Measurements from ENCODE around the gene FAM76B.

Gene FAM76B

GRCh38 chr11:95793116-95793515, 3.5 kb upstream of the FAM76B start:
- in situ Hi-C loops (cut with MboI; ENCODE audit: low sequenced_read_pairs) = no loop called here

DNA sequence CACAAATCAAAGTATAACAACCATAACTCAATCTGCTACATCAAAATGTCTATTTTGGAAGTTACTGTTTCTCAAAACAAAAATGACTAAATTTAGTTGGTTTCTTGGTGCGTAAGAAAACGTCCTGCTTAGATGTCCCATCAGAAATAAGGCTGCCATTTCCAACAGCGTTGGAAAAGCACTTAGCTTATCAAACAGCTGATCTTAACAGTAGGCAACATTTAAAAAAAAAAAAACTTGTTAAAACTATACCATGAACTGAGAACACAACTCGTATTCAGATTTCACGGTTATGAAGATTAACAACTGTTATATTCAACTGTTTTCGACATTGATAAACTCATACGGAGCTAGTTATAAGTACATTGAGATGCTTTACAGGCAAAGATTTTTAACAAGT, 3.1 kb upstream of the FAM76B start:
- in situ Hi-C loops (cut with MboI; ENCODE audit: low sequenced_read_pairs) = no loop called here

- in situ Hi-C loops (cut with MboI; ENCODE audit: low sequenced_read_pairs) = no loop called here
Measured at GRCh38 chr11:95792200-95792599, 2.6 kb upstream of the FAM76B start.

GRCh38 chr11:95791709-95792033, 2.1 kb upstream of the FAM76B start:
- in situ Hi-C loops (cut with MboI; ENCODE audit: low sequenced_read_pairs) = no loop called here

- in situ Hi-C loops (cut with MboI; ENCODE audit: low sequenced_read_pairs) = no loop called here
Measured at GRCh38 chr11:95790933-95791708, 1.5 kb upstream of the FAM76B start.

DNA sequence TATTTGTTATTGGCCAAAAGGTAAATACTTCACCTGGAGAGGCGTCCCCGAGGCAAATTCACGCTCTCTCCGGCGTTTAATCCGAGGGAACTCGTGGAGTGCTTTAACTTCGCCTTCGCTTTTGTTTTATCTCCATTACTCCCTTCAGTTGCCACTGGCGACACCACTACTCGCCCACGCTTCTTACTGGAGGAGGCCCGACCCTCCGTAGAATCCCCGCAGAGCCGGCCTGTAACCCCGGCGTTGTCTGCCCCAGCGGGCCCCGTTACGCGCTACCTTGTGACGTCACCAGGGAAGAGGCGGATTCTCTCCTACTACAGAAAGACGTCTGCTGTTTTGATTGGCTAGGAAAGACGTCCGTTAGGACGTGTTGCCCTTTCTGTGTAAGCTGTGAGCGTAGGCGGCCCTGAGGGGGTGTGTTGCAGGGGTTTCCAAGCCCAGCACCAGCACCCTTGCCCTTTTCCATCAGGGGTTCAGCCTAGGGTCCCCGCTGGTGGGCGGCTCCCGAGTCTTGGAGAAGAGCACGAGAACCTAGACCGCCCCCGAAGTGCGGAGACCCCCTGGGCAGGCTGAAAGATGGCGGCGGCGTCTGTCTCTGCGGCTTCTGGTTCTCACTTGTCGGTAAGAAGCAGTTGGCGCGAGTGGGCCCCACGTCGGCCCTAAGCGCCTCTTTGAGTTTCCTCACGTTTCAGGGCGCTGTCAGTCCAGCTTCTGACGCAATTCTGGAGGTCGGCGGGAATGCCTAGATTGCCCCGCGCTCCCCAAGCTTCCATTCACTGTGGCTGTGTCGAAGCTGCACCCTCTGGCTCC, 746 bp upstream of the FAM76B start, which contains the start of gene CEP57:
CEP57 (plus strand) TSS at position 376 of the 810 bp plus-strand sequence; CDS start at position 577, 201 bp downstream.
- in situ Hi-C loops (cut with MboI; ENCODE audit: low sequenced_read_pairs) = no loop called here

DNA sequence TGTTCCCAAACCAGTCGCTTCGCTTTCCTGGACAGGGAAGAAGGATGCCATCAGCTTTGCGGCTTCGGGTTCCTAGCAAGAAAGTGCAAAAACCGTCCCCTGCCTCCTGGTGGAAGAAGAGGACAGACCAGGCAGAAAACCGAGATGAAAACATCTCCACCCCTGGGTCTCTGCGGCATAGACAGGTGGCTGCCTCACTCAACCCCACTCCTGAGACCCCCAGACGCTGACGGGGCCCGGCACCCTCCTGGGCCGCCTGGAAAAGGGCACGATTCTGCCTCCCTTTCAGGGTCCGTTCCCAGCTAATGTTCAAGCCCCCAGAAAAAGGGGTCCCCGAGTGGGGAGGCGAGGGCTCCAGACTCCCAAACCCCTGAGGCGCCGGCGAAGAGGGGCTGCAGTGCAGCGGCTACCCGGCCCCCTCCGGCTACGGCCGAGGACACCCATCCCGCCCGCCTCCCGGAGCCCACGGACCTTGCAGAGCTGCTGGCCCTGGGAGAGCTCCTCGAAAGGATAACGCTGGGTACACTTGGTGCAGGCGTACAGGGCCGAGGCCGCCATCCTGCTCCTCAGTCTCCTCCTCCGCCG, 569 bp downstream of the FAM76B start:
- in situ Hi-C loops (cut with MboI; ENCODE audit: low sequenced_read_pairs) = no loop called here

- in situ Hi-C loops (cut with MboI; ENCODE audit: low sequenced_read_pairs) = no loop called here
Measured at GRCh38 chr11:95780544-95780943, 9.0 kb downstream of the FAM76B start.

DNA sequence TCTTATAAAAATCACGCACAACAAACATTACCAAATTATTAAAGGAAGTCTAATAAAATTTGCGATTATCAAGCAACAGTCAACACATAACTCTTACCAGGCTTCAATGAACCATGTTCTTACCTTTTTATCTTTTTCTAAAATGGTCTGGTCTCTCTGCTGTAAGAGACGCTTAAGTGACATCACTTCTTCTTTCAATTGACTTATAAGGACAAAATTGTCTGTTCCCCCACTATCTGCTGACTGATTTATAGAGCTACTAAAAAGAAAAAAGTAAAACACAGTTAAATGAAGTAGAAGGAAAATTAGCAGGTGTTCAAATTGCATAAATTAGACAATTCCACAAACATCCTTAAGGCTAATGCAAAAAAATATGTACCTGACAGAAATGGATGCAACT, 10.9 kb downstream of the FAM76B start:
- in situ Hi-C loops (cut with MboI; ENCODE audit: low sequenced_read_pairs) = no loop called here

- in situ Hi-C loops (cut with MboI; ENCODE audit: low sequenced_read_pairs) = no loop called here
Measured at GRCh38 chr11:95776859-95777258, 12.7 kb downstream of the FAM76B start.

GRCh38 chr11:95768521-95768920, 21.1 kb downstream of the FAM76B start:
- in situ Hi-C loops (cut with MboI; ENCODE audit: low sequenced_read_pairs) = loop anchor here (10.0 kb wide), 1 partner anchor 614 kb away; no protein-coding TSS in a partner anchor

- in situ Hi-C loops (cut with MboI; ENCODE audit: low sequenced_read_pairs) = loop anchor here (10.0 kb wide), 1 partner anchor 613 kb away; no protein-coding TSS in a partner anchor
Measured at GRCh38 chr11:95767498-95767897, 22.1 kb downstream of the FAM76B start.

DNA sequence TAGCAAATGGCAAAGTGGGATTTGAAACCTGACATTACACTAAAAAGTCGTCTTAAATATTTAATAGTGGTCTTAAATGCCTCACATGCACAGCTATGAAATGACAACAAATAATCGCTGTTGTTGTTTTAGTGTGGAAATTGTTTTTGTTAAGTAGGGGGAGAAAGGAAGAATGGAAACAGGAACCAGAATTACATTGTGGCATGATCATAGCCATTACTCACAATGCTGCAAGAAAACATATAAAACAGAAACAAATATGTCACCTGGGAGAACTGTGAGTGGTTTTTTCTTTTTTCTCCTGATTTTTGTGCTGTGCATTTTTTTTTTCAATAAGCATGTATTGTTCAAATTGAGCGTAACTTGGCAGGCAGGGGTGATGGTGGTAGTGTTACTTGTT, 22.9 kb downstream of the FAM76B start:
- in situ Hi-C loops (cut with MboI; ENCODE audit: low sequenced_read_pairs) = loop anchor here (10.0 kb wide), 1 partner anchor 612 kb away; no protein-coding TSS in a partner anchor

- in situ Hi-C loops (cut with MboI; ENCODE audit: low sequenced_read_pairs) = loop anchor here (10.0 kb wide), 1 partner anchor 610 kb away; no protein-coding TSS in a partner anchor
Measured at GRCh38 chr11:95764267-95764898, 25.2 kb downstream of the FAM76B start.

GRCh38 chr11:95762534-95762933, 27.0 kb downstream of the FAM76B start:
- in situ Hi-C loops (cut with MboI; ENCODE audit: low sequenced_read_pairs) = loop anchor here (10.0 kb wide), 1 partner anchor 608 kb away; no protein-coding TSS in a partner anchor

DNA sequence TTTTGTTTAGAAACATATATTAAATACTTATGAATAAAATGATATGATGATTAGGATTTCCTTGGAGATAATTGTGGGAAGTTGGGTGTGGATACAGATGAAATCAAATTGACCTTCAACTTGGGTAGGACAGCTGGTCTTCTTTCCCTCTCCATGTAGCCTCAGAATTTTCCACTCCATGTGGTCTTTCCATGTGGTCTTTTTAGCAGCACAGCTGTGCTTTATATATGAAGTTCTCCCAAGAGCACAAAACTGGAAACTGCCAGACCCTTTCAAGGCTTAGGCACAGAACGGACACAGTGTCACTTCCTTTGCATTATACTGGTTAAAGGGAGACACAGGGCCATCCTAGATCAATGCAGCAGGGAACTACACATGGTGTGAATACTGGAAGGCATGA, 28.6 kb downstream of the FAM76B start:
- in situ Hi-C loops (cut with MboI; ENCODE audit: low sequenced_read_pairs) = loop anchor here (10.0 kb wide), 1 partner anchor 606 kb away; no protein-coding TSS in a partner anchor

- in situ Hi-C loops (cut with MboI; ENCODE audit: low sequenced_read_pairs) = no loop called here
Measured at GRCh38 chr11:95751515-95751914, 38.1 kb downstream of the FAM76B start.

GRCh38 chr11:95750101-95750500, 39.5 kb downstream of the FAM76B start:
- in situ Hi-C loops (cut with MboI; ENCODE audit: low sequenced_read_pairs) = no loop called here

DNA sequence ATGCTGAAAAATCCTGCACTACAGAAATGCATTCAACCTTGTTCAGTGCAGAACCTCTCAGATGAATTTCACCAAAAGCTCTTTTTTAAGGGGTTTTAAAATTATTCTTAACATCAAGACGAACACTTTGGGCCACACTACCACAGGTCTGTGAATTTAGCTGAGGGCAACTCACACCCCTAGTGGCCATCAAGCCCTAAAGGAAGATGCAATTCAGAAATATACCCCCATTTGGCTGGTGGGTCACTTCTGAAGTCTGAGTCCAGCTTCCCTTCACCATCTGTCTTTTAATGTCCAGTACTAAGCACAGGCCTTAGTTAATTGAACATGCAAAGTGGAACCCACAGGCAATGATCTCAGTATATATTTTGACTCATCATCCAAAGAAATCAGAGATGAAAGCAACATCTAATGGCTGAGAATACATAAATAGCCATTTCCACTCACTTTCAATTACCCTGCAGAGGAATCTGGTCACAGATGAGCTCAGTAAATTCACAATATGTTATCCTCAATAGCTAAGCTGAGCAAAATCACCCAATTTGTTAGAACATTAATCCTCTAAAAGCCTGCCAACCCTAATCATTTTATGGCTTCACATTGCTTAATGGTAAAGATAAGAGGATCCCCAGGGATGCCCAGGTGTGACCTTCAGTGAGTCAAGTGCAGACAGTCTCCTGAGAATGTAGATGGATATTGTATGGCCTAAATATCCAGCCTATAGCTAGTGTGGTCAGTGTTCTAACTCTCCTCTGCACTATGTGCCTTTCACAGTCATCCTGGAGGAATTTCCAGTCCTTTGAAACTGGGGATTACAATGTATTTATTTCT, 50.3 kb downstream of the FAM76B start:
- in situ Hi-C loops (cut with MboI; ENCODE audit: low sequenced_read_pairs) = no loop called here

DNA sequence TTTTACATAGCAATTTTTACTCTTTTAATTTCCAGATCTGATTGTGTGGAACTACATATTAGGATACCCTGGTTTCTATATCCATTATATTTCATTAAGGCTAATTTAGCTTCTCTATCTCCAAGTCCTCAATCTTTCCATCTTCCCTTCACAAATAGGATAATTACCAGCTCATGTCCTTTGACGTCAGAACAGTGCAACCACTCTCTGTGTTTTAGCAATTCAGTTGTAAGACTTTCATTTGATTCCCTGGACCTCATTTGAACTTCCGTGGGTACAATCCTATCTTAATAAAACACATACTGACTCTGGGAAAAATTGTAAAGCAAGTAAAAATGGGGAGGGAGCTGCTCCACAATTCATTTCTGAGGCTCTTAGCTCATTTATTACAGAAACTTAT, 52.8 kb downstream of the FAM76B start:
- in situ Hi-C loops (cut with MboI; ENCODE audit: low sequenced_read_pairs) = no loop called here
